Adrenal gland (tissue), 12 donors: ENCODE measurements around the gene OR9Q1. TPM values are rescaled to one million over a fixed set of nuclear protein-coding genes. Genes with fewer than 3 reads are reported as not detected.

ENCODE experiments used
- DNase-seq, 7 donors: peaks; one replicate each; pipeline ENCODE4 v3.0.0-alpha.2; 2019 to 2020
- H3K27ac ChIP-seq, 5 donors: fragments of 200-600 bp; sonication (generic) in 4 of 5; 1 replicate in 3 of 5; 2 replicates in 2 of 5; pipeline versions ENCODE4 v1.5.1 to v1.8.0; 2016 to 2020; ENCODE audit warnings: mild to moderate bottlenecking in 1 of 5
- H3K27me3 ChIP-seq: fragments of 200-600 bp; 2 replicates; pipeline ENCODE4 v1.8.0; 2021
- H3K36me3 ChIP-seq, 2 donors: fragments of 200-600 bp; replicated peaks in 1 of 2; 1 replicate in 1 of 2; 2 replicates in 1 of 2; pipeline versions ENCODE4 v1.5.1 to v1.8.0; 2018 to 2022
- H3K4me1 ChIP-seq, 2 donors: fragments of 200-600 bp; replicated peaks in 1 of 2; 1 replicate in 1 of 2; 2 replicates in 1 of 2; pipeline versions ENCODE4 v1.5.1 to v1.8.0; 2018 to 2021
- H3K4me3 ChIP-seq, 4 donors: fragments of 200-600 bp; sonication (generic) in 3 of 4; one replicate each; pipeline ENCODE4 v1.5.1; 2016 to 2018
- H3K9me3 ChIP-seq, 3 donors: fragments of 200-600 bp; sonication (generic) in 1 of 3; replicated peaks in 1 of 3; 1 replicate in 2 of 3; 2 replicates in 1 of 3; pipeline versions ENCODE4 v1.5.1 to v1.8.0; 2016 to 2021
- CTCF ChIP-seq, 6 experiments: fragments of 450-650 bp in 4 of 6; fragments of 200-600 bp in 2 of 6; sonication (generic) in 1 of 6; IDR thresholded peaks; 1 replicate in 5 of 6; 2 replicates in 1 of 6; pipeline versions ENCODE4 v1.5.1 to v1.8.0; 2016 to 2021; ENCODE audit warnings: antibody characterized with exemption in 6 of 6, mild to moderate bottlenecking in 2 of 6, moderate library complexity in 1 of 6
- POLR2A ChIP-seq, 2 donors: fragments of 450-650 bp; IDR thresholded peaks; one replicate each; pipeline ENCODE4 v1.6.1; 2017; ENCODE audit warnings: antibody characterized with exemption in 2 of 2, mild to moderate bottlenecking in 2 of 2, moderate library complexity in 1 of 2
- WGBS, 4 donors: extraction: QIAGEN DNeasy Blood & Tissue Kit in 2 of 4; methylation state at CpG; one replicate each; pipeline versions ENCODE4 v1.1.5 to v1.1.7; 2013 to 2017; 5-methylcytosine and 5-hydroxymethylcytosine counted together
- intact Hi-C, 2 donors: fragments of 100-400 bp; cut with DNase I; formaldehyde crosslinking; loops; one replicate each; pipeline versions ENCODE4 v1.14.1 to v1.15.0; 2022 to 2023
- polyA plus RNA-seq, 3 donors: library from polyadenylated mRNA; stranded (reverse); fragments of 200-250 nt in 2 of 3; fragments of 350-450 nt in 1 of 3; fragmentation: Illumina TruSeq in 1 of 3; extraction: RNeasy Lipid Tissue Mini Kit (QIAGEN cat#74804) in 1 of 3; gene quantifications; one replicate each; pipeline ENCODE4 v1.2.3, GENCODE V29; 2013 to 2014
- total RNA-seq, 9 donors: library from RNA; depleted of rRNA in 4 of 9; stranded (reverse); fragments of >200 nt in 4 of 9; fragments of 120-200 nt in 1 of 9; fragmentation: NEBNext Ultra II Directional in 1 of 9; extraction: Animal tissue kit (Norgen Biotek cat#: 25700) in 1 of 9; gene quantifications; one replicate each; pipeline versions ENCODE4 v1.1.0 to v1.2.4, GENCODE V29; 2013 to 2023
- donor health status: healthy with polysubstance abuse.
- donor health status: Bipolar disorder and iron deficiency.
- donor health status: DM: yes; HTN: yes; CAD: no.
- donor health status: DM: no; HTN: no; CAD: no.
- donor health status: DM: no; HTN: no; CAD: no.
- donor health status: DM: yes; HTN: yes; CAD: no.

The OR9Q1 gene
- total and polyA plus RNA-seq, 12 donors, result not detected

DNA sequence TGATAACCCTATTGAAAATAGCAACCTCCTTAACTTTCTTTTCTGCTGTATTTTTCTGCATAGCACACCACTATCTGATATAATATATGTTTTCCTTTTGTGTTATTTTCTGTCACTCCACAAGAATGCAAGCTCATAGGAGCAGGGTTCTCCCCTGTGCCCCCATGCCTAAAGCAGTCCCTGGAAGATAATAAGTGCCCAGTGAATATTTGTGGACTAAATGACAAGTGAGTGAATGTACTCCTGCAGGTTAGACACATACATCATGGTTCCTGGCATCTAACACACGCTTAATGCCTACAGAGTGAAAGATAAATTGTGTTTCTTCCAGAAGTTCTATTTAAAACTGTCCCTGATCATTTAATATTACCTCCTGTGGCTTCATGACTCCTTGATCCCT, 141.3 kb downstream of the OR9Q1 start:
- 30 to 39% (median 37%) methylated on average over 1 of the region's 1 CpG for WGBS, 4 donors
- intact Hi-C loops, result no loop called here
- Histone ChIP-seq H3K36me3 (no peaks in the 10 kb centered on the region), H3K4me3 (no peak overlapping the region), H3K9me3 (no peaks in the 10 kb centered on the region), H3K27me3 (no peaks in the 10 kb centered on the region), H3K27ac (no peak overlapping the region), H3K4me1 (no peaks in the 10 kb centered on the region)
- no peak for DNase-seq
- TF ChIP-seq CTCF (IDR thresholded peaks at IDR 0.05) (no peak), POLR2A (IDR thresholded peaks at IDR 0.05) (no peak)

DNA sequence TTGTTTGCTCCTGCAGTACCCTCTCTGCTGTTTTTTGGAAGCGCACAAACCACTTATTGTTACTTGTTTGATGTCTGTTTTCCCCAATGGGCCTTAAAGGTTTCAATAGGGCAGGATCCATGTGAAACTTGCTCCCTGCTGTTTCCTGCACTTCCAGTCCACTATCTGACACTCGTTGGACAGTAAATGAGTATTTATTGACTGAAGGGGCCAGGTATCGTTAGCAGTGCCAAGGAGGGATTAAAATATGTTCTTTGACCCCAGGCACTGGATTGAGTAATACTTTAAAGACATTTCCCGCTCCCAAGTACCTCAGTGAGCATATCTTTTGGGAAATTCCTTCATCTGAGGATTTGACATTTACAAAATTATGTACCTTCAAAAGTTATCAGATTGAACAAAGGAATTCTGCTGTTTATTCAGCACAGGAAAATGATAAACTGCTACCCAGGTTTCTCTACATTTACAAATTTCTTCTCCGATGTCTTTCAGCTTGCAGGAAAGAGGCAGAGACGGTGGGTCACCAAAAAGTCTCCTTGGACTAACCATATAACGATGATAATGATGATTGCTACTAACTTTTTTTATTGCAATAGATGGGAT, 141.9 kb downstream of the OR9Q1 start:
- Histone ChIP-seq H3K27me3 (no peaks in the 10 kb centered on the region), H3K4me1 (no peaks in the 10 kb centered on the region), H3K4me3 (no peak overlapping the region), H3K9me3 (no peaks in the 10 kb centered on the region), H3K36me3 (no peaks in the 10 kb centered on the region), H3K27ac (no peak overlapping the region)
- TF ChIP-seq POLR2A (IDR thresholded peaks at IDR 0.05), result no peak
- no peak for TF ChIP-seq CTCF (IDR thresholded peaks at IDR 0.05)
- intact Hi-C loops, result no loop called here
- no peak for DNase-seq
- 46 to 58% (median 51%) methylated on average over 7 of the region's 7 CpGs for WGBS, 4 donors

GRCh38 chr11:58177409-58178054, 153.9 kb downstream of the OR9Q1 start:
- Histone ChIP-seq H3K4me3 (no peak overlapping the region), H3K4me1 (no peaks in the 10 kb centered on the region), H3K36me3 (no peaks in the 10 kb centered on the region), H3K9me3 (no peaks in the 10 kb centered on the region), H3K27ac (no peak overlapping the region), H3K27me3 (no peaks in the 10 kb centered on the region)
- no peak for DNase-seq
- 61 to 72% (median 64%) methylated on average over 5 of the region's 5 CpGs for WGBS, 4 donors
- TF ChIP-seq CTCF (IDR thresholded peaks at IDR 0.05), result no peak
- no peak for TF ChIP-seq POLR2A (IDR thresholded peaks at IDR 0.05)
- intact Hi-C loops, result no loop called here

DNA sequence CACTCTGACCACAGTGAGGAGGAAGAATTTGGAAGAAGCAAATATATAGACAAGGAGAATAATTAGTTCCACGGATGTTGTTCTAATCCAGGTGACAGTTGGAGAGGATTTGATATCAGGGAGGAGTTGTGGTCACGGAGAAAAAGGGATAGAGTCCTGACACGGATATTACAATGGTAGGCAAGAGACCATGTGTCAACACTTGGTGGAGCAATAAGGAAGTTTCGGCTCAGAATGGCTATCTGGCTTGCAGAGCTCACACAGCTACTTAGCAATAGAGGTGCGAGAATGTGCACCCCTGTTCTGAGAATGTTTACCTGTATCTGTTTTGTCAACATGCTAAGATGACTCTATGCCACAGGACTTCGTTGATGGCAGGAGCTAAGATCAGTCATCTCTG, 154.8 kb downstream of the OR9Q1 start:
- DNase-seq, result no peak

More for the DNA sequence above, 154.8 kb downstream of the OR9Q1 start:
- H3K4me3 ChIP-seq, result no peak overlapping the region
- no peaks in the 10 kb centered on the region for H3K9me3 ChIP-seq
- WGBS, 4 donors, result 75 to 85% (median 79%) methylated on average over 6 of the region's 6 CpGs
- TF ChIP-seq POLR2A (IDR thresholded peaks at IDR 0.05) (no peak), CTCF (IDR thresholded peaks at IDR 0.05) (no peak)
- no peaks in the 10 kb centered on the region for H3K27me3 ChIP-seq
- intact Hi-C loops, result no loop called here
- no peak overlapping the region for H3K27ac ChIP-seq
- no peaks in the 10 kb centered on the region for H3K36me3 ChIP-seq
- no peaks in the 10 kb centered on the region for H3K4me1 ChIP-seq
